IMR-90 (cell line): ENCODE data around the gene DNAJC5G. TPM values are rescaled to one million over a fixed set of nuclear protein-coding genes. Genes with fewer than 3 reads are reported as not detected.

ENCODE experiments used
- CHD1 ChIP-seq: IDR thresholded peaks from 2 replicates; pipeline ENCODE4 v1.6.1; 2012; ENCODE audit warnings: low read depth, low read length, improper control_type of control experiment
- MAFK ChIP-seq: IDR thresholded peaks from 2 replicates; pipeline ENCODE4 v1.6.1; 2012; ENCODE audit warnings: low read depth, low read length, improper control_type of control experiment
- USF2 ChIP-seq: fragments of 150-350 bp; IDR thresholded peaks from 2 replicates; pipeline ENCODE4 v1.6.1; 2017; ENCODE audit warnings: mild to moderate bottlenecking, antibody characterized with exemption, low read length, low read depth
- polyA plus RNA-seq, 3 experiments: library from polyadenylated mRNA; depleted of rRNA; stranded (reverse); fragments of >200 nt; gene quantifications; 2 replicates each; pipeline ENCODE4 v1.2.3, GENCODE V29; 2012; ENCODE audit warnings: low replicate concordance in 1 of 3
- total RNA-seq: library from RNA; depleted of rRNA; stranded (reverse); fragments of >200 nt; gene quantifications from 2 replicates; pipeline ENCODE4 v1.2.3, GENCODE V29; 2012

Gene DNAJC5G
- total and polyA plus RNA-seq, 2 of the 4 experiments (the other 2 are of a cell fraction): not detected

DNA sequence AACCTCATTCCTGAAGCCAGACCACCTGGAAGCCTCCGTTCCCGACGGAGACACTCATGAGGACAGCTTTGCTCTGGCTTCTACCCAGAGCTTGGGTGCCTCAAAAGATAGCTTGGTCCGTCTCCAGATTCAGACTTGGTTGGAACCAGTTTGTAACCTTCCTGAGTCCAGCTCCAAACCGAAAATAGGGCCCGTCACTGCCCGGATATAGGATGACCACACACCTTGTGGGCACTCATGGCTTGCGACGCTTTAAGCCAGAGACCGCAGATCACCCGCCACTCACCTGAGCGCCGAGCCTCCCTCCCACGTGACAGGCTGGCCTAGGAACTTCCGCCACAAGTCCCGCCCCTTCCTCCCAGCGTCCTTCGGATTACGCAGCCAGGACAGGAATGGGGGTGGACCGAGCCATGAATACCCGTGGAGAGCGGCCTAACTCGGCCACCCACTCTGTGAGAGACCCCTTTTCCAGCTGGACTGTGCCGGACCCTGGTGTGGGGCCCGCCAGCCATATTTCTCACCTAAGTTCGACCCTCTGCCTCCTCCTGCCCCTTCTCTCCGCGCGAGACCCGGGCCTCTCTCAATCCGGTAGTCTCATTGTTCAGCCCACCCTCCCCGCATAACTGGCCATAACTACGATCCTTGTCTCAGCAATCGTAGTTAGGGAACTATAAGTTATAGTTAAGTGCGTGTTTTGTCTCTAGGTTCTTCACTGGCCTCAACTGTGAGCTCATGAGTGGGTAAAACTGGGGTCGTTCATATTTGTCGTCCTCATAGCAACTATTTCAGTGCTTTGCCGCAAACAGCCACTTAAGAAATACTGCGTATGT, 47.7 kb downstream of the DNAJC5G start, which contains the start of gene MPV17 (continued):
- peak; percentile 97 for TF ChIP-seq USF2
- TF ChIP-seq CHD1: 0 out of 2 replicates have a peak, but pooled peaks have one; percentile 79
- TF ChIP-seq MAFK: no peak
